OCI-LY7 (cell line): ENCODE measurements around the gene PGPEP1. TPM values are rescaled to one million over a fixed set of nuclear protein-coding genes. Genes with fewer than 3 reads are reported as not detected.

Experiments
- BruUV-seq: library from RNA; stranded (reverse); fragments of 400-500 nt; replicated peaks from 2 replicates; lab custom pipeline; 2021; lab: Mats Ljungman, UMichigan
- CTCF ChIA-PET: fragments of 300-600 bp; sonication (Branson Sonifier 250); formaldehyde crosslinking; loops from one replicate; lab custom pipeline; 2022; ENCODE audit warnings: antibody characterized with exemption; ENCODE audit not compliant: unreplicated experiment; lab: Charles Lee
- POLR2A ChIA-PET: fragments of 300-600 bp; sonication (Branson Sonifier 250); formaldehyde crosslinking; loops from one replicate; lab custom pipeline; 2022; ENCODE audit warnings: antibody characterized with exemption; lab: Charles Lee
- DNase-seq: peaks from one replicate; pipeline ENCODE4 v3.0.0-alpha.2; 2015; ENCODE audit warnings: low spot score
- H2AFZ ChIP-seq: fragments of 200-600 bp; sonication (generic), shearing (Covaris generic); 2 replicates; pipeline ENCODE4 v1.6.1; 2014; ENCODE audit warnings: mild to moderate bottlenecking, antibody characterized with exemption, low read length, moderate library complexity
- H3K27ac ChIP-seq: fragments of 200-600 bp; sonication (generic); 2 replicates; pipeline ENCODE4 v1.5.1; 2014; ENCODE audit warnings: mixed run types, low read depth, mild to moderate bottlenecking, moderate library complexity, low read length, inconsistent platforms; ENCODE audit not compliant: poor library complexity, severe bottlenecking
- H3K36me3 ChIP-seq: fragments of 200-600 bp; sonication (generic); 2 replicates; pipeline ENCODE4 v1.6.1; 2014; ENCODE audit warnings: mild to moderate bottlenecking, antibody characterized with exemption, low read length, moderate library complexity, mixed read lengths; ENCODE audit not compliant: insufficient read depth
- H3K4me1 ChIP-seq: fragments of 200-600 bp; sonication (generic); 2 replicates; pipeline ENCODE4 v1.5.1; 2014; ENCODE audit warnings: mild to moderate bottlenecking, low read length; ENCODE audit not compliant: insufficient read depth, poor library complexity, severe bottlenecking
- H3K4me2 ChIP-seq: fragments of 200-600 bp; sonication (generic); 2 replicates; pipeline ENCODE4 v1.6.1; 2014; ENCODE audit warnings: mild to moderate bottlenecking, low read length
- H3K4me3 ChIP-seq: fragments of 200-600 bp; sonication (generic); 2 replicates; pipeline ENCODE4 v1.5.1; 2014; ENCODE audit warnings: mild to moderate bottlenecking, low read depth, low read length; ENCODE audit not compliant: poor library complexity, severe bottlenecking
- H3K79me2 ChIP-seq: fragments of 200-600 bp; sonication (generic); 2 replicates; pipeline ENCODE4 v1.6.1; 2016; ENCODE audit warnings: low read depth, mild to moderate bottlenecking, low read length, moderate library complexity, mixed read lengths; ENCODE audit not compliant: insufficient read depth
- H3K9me2 ChIP-seq: fragments of 200-600 bp; sonication (generic); 2 replicates; pipeline ENCODE4 v1.6.1; 2016; ENCODE audit warnings: mild to moderate bottlenecking, low read length, mixed read lengths; ENCODE audit not compliant: insufficient read depth
- H3K9me3 ChIP-seq: fragments of 200-600 bp; sonication (generic); 2 replicates; pipeline ENCODE4 v1.6.1; 2014; ENCODE audit warnings: mild to moderate bottlenecking, mixed run types, low read length, mixed read lengths
- H4K20me1 ChIP-seq: fragments of 200-600 bp; sonication (generic); 2 replicates; pipeline ENCODE4 v1.6.1; 2014; ENCODE audit warnings: mild to moderate bottlenecking, antibody characterized with exemption, low read length, moderate library complexity, mixed read lengths; ENCODE audit not compliant: insufficient read depth
- CTCF ChIP-seq: fragments of 200-600 bp; sonication (generic); conservative IDR thresholded peaks from 2 replicates; pipeline ENCODE4 v1.5.1; 2014; ENCODE audit warnings: mild to moderate bottlenecking, antibody characterized with exemption, low read length, moderate library complexity, mixed read lengths
- EZH2phosphoT487 ChIP-seq: fragments of 200-600 bp; sonication (generic); IDR thresholded peaks from 2 replicates; pipeline ENCODE4 v1.6.1; 2018; ENCODE audit warnings: low read depth, borderline replicate concordance, mild to moderate bottlenecking, mixed run types, antibody characterized with exemption, low read length, moderate library complexity, mixed read lengths
- intact Hi-C: fragments of 100-400 bp; cut with micrococcal nuclease; formaldehyde crosslinking; loops from one replicate; pipeline ENCODE4 v1.10.0; 2022; ENCODE audit not compliant: unreplicated experiment
- total RNA-seq, 2 experiments: library from RNA; depleted of rRNA in 1 of 2; stranded (reverse); fragments of >200 nt in 1 of 2; shearing (Covaris generic) in 1 of 2; gene quantifications; 2 replicates each; pipeline ENCODE4 v1.2.3, GENCODE V29; 2014 to 2022

Gene PGPEP1
- total RNA-seq, 2 experiments from 2014 or later, result 15.2 to 44.1 TPM

- Histone ChIP-seq H3K27ac (peak overlapping the region; percentile 56), H3K4me2 (peak overlapping the region; percentile 98), H4K20me1 (no peaks in the 10 kb centered on the region), H3K36me3 (no peaks in the 10 kb centered on the region), H3K9me2 (no peaks in the 10 kb centered on the region), H3K4me1 (peaks cover 25% of the 10 kb centered on the region), H3K4me3 (peak overlapping the region; percentile 88), H3K9me3 (no peaks in the 10 kb centered on the region), H3K79me2 (no peaks in the 10 kb centered on the region), H2AFZ (peak overlapping the region; percentile 72; the same call in 1 of the 2 replicates)
- intact Hi-C loops, result no loop called here
- CTCF ChIA-PET, result no interaction called here
- peak; percentile 79 for DNase-seq
- TF ChIP-seq CTCF (peak; percentile 32; the same call in 1 of the 2 replicates), EZH2phosphoT487 (no peak)
- no TSS peak for BruUV-seq
- POLR2A ChIA-PET, result interaction anchor here (1.0 to 1.4 kb wide), 2 partner anchors 11 to 12 kb away, joined by 4 to 6 read pairs; no protein-coding TSS in a partner anchor
These were observed 831 bp downstream of the PGPEP1 start for GRCh38 chr19:18340990-18341868.

GRCh38 chr19:18342090-18342632 lies 1.8 kb downstream of the PGPEP1 start:
- CTCF ChIA-PET, result no interaction called here
- no peak overlapping the region for H3K4me3 ChIP-seq

More at GRCh38 chr19:18342090-18342632, 1.8 kb downstream of the PGPEP1 start:
- Histone ChIP-seq H2AFZ (no peak overlapping the region), H3K36me3 (no peaks in the 10 kb centered on the region), H3K4me2 (peak overlapping the region; percentile 98; the same call in 1 of the 2 replicates), H3K9me2 (no peaks in the 10 kb centered on the region), H3K27ac (no peak overlapping the region), H3K4me1 (peaks cover 25% of the 10 kb centered on the region), H3K79me2 (no peaks in the 10 kb centered on the region), H3K9me3 (no peaks in the 10 kb centered on the region), H4K20me1 (no peaks in the 10 kb centered on the region)
- DNase-seq, result no peak
- no peak for TF ChIP-seq CTCF
- no peak for TF ChIP-seq EZH2phosphoT487
- BruUV-seq, result no TSS peak
- POLR2A ChIA-PET, result interaction anchor here (1.0 to 1.4 kb wide), 3 partner anchors 12 to 46 kb away, joined by 3 to 6 read pairs (median 4); no protein-coding TSS in a partner anchor
- intact Hi-C loops, result no loop called here
